Measurements from ENCODE around the gene MR1. TPM values are rescaled to one million over a fixed set of nuclear protein-coding genes. Genes with fewer than 3 reads are reported as not detected.

The MR1 gene
- total RNA-seq, 1 donor from 2014 or later = 19.2 TPM

GRCh38 chr1:181086926-181087325 lies 53.1 kb downstream of the MR1 start:
- no peaks in the 10 kb centered on the region for H3K9me3 ChIP-seq
- no peak overlapping the region for H3K4me3 ChIP-seq
- TF ChIP-seq, protein P1, sequence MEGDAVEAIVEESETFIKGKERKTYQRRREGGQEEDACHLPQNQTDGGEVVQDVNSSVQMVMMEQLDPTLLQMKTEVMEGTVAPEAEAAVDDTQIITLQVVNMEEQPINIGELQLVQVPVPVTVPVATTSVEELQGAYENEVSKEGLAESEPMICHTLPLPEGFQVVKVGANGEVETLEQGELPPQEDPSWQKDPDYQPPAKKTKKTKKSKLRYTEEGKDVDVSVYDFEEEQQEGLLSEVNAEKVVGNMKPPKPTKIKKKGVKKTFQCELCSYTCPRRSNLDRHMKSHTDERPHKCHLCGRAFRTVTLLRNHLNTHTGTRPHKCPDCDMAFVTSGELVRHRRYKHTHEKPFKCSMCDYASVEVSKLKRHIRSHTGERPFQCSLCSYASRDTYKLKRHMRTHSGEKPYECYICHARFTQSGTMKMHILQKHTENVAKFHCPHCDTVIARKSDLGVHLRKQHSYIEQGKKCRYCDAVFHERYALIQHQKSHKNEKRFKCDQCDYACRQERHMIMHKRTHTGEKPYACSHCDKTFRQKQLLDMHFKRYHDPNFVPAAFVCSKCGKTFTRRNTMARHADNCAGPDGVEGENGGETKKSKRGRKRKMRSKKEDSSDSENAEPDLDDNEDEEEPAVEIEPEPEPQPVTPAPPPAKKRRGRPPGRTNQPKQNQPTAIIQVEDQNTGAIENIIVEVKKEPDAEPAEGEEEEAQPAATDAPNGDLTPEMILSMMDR (IDR thresholded peaks at IDR 0.05) = no peak
- no peaks in the 10 kb centered on the region for H3K27me3 ChIP-seq
- H3K36me3 ChIP-seq = no peaks in the 10 kb centered on the region
- peaks cover 0 to 5% of the 10 kb centered on the region in 2 donors for H3K4me1 ChIP-seq
- DNase-seq (ENCODE audit: low spot score in 2 of 2) = no peak
- no peak overlapping the region for H3K27ac ChIP-seq
- intact Hi-C loops (cut with DNase I) = loop anchor here (5.0 kb wide), 3 partner anchors 175 to 935 kb away; partner anchors contain the start of genes KIAA1614 and QSOX1

- peak in 1 of 2 donors; percentile 20 for DNase-seq (ENCODE audit: low spot score in 2 of 2)
- TF ChIP-seq, protein P1 (IDR thresholded peaks at IDR 0.05) = no peak
- Histone ChIP-seq H3K9me3 (no peaks in the 10 kb centered on the region), H3K4me1 (peaks cover 0 to 10% of the 10 kb centered on the region in 2 donors), H3K27ac (no peak overlapping the region), H3K36me3 (no peaks in the 10 kb centered on the region), H3K27me3 (no peaks in the 10 kb centered on the region), H3K4me3 (peak overlapping the region; percentile 89 to 97)
- intact Hi-C loops (cut with DNase I) = loop anchor here (5.0 kb wide), 3 partner anchors 175 to 935 kb away; partner anchors contain the start of genes KIAA1614 and QSOX1
Observed at GRCh38 chr1:181087400-181087901, 53.7 kb downstream of the MR1 start.

GRCh38 chr1:181088079-181089016 lies 54.6 kb downstream of the MR1 start, which contains the start of gene IER5:
TSS of gene IER5 (plus strand) at chr1:181088700. CDS start at chr1:181088903, 203 bp downstream.
- no peaks in the 10 kb centered on the region for H3K27me3 ChIP-seq
- H3K36me3 ChIP-seq = no peaks in the 10 kb centered on the region
- H3K27ac ChIP-seq = peak within 1 kb of the TSS; percentile 94 to 97
- TF ChIP-seq, protein P1 (IDR thresholded peaks at IDR 0.05) = peak in 1 of 3 experiments; percentile 9
- intact Hi-C loops (cut with DNase I) = loop anchor here (1.0 to 5.0 kb wide), 7 partner anchors 17 to 936 kb away; partner anchors contain the start of genes KIAA1614, MR1, QSOX1 and STX6
- DNase-seq (ENCODE audit: low spot score in 2 of 2) = peak; percentile 91 to 98
- peaks cover 4 to 11% of the 10 kb centered on the region in 2 donors for H3K4me1 ChIP-seq
- no peaks in the 10 kb centered on the region for H3K9me3 ChIP-seq
- H3K4me3 ChIP-seq = peak within 1 kb of the TSS; percentile 89 to 97

DNA sequence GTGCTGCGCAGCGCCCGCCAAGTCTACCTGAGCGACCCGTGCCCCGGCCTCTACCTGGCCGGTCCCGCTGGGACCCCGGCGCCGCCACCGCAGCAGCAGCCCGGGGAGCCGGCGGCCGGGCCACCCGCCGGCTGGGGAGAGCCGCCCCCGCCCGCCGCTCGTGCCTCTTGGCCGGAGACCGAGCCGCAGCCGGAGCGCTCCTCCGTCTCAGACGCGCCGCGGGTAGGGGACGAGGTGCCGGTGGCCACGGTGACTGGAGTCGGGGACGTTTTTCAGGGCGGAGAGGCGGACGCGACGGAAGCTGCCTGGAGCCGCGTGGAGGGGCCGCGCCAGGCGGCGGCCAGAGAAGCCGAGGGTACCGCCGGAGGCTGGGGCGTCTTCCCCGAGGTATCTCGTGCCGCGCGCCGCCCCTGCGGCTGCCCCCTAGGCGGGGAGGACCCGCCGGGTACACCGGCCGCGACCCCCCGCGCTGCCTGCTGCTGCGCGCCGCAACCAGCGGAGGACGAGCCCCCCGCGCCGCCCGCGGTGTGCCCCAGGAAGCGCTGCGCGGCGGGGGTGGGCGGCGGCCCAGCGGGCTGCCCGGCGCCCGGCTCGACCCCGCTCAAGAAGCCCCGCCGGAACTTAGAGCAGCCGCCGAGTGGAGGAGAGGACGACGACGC lies 55.4 kb downstream of the MR1 start:
- intact Hi-C loops (cut with DNase I) = loop anchor here (1.0 to 5.0 kb wide), 6 partner anchors 53 to 937 kb away; partner anchors contain the start of genes KIAA1614, MR1, QSOX1 and STX6
- DNase-seq (ENCODE audit: low spot score in 2 of 2) = peak in 1 of 2 donors; percentile 72
- peaks cover 4 to 19% of the 10 kb centered on the region in 2 donors for H3K4me1 ChIP-seq

More for the DNA sequence above, 55.4 kb downstream of the MR1 start:
- Histone ChIP-seq H3K36me3 (no peaks in the 10 kb centered on the region), H3K4me3 (peak overlapping the region; percentile 89 to 97), H3K27me3 (no peaks in the 10 kb centered on the region), H3K27ac (peak overlapping the region; percentile 94 to 97), H3K9me3 (no peaks in the 10 kb centered on the region)
- TF ChIP-seq, protein P1 (IDR thresholded peaks at IDR 0.05) = no peak

Measured in ascending aorta (tissue), 2 donors.